ENCODE data around the gene EPN1.

The EPN1 gene

DNA sequence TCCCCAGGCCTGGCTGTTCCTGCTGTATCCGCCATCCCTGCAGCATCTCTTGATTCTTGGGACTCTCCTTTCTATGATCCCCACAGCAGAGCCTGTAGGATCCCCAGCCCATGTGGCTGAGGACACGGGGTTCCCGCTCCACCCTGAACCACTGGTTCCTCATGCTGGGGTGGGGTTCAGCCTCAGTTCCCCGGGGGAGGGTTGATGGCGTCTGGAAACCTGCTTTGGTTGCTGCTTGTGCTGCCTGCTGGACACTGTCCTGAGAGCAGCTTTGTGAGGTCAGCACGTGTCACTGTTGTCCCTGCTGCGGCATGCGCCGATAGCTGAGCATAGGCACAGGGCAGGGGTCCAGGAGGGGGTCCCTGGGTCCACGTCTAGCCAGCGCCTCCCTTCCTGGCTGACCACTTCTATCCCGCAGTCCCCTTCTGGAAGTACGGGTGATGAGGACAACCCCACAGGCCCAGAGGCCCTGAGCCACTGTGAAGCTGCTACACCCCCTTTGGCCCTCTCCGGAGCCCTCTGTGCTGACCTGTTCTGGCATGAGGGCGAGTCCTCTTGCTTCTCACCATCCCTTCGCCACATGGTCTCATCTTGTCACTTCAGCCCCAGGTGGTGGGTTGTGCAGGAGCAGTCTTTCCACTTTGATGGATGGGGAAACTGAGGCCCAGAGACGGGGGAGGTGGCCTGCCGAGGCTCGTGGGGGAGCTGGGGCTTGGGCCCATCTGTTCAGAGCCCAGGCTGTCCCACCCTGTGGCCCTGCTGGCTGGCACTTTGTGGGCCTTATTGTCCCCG, 5.5 kb downstream of the EPN1 start:
- DNase-seq, result no peak

DNA sequence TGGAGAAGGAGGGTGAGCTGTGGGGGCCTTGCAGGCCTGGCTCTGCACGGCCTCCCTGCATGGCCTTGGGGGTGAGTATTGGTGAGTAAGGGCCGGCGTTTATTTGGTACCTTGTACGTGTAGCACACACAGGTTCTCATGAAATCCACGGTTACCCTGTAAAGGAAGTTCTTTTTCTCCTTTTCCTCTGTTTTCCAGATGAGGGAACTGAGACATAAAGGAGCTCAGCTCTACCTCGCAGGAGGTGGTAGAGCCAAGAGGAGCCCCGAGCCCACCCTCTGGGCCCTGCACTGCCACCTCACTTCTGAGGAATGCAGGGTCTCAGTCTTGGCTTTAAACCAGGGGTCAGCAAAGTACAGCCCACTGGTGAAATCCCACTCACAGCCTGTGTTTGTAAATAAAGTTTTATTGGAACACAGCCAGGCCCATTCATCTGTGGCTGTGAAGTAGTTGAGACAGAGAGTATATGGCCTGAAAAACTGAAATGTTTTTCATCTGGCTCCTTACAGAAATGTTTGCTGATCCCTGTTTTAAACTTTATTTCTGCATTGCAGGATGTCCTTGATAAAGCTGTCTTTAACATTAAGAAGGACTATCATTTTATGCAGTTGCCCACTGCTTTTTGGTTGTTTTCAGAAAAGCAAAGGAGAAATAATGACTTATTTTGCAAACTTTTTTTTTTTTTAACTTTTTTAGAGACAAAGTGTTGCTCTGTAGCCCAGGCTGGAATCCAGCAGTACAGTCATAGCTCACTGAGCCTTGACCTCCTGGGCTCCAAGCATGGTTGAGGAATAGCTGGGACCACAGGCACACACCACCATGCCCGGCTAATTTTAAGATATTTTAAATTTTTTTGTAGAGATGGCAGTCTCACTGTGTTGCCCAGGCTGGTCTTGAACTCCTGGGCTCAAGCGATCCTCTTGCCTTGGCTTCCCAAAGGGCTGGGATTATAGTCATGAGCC, 6.4 kb downstream of the EPN1 start:
- DNase-seq, result no peak

DNA sequence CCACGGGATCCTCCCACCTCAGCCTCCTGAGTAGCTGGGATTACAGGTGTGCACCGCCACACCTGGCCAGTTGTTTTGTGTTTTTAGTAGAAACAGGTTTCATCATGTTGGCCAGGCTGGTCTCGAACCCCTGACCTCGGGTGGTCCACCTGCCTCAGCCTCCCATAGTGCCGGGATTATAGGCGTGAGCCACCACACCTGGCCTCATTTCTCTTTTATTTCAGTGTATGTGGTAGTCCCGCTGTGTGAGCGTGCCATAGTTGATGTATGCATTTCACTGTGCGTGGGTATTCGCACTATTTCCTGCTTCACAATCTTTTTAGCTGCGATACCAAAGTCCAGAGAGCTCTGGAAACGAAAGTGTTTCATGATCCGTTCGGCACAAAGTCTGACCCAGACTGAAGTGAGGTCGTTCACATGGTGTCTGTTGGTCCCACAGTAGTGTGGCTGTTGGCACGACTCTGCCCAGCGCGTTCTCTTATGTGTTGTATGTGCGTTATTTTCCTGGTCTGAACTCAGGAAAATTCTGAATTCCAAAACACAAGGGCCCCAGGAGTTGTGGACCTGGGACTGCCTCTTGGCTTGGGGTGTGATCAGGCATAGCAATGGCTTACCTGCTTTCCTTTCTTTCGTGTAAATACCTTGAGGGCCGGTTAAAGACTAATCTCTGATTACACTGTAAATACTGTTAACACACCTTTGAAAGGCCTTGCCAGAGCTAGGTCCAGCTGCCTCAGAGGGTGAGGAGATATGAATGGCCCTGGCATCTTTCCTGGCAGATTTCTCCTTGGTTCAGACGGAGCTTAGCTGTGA, 8.6 kb downstream of the EPN1 start:
- DNase-seq, result no peak

- no peak for DNase-seq
These were observed 10.1 kb downstream of the EPN1 start for GRCh38 chr19:55684946-55685681.

GRCh38 chr19:55685776-55686175, 10.8 kb downstream of the EPN1 start:
- DNase-seq, result no peak

GRCh38 chr19:55686311-55687050, 11.5 kb downstream of the EPN1 start:
- no peak for DNase-seq

GRCh38 chr19:55687281-55688201, 12.5 kb downstream of the EPN1 start:
- no peak for DNase-seq

DNA sequence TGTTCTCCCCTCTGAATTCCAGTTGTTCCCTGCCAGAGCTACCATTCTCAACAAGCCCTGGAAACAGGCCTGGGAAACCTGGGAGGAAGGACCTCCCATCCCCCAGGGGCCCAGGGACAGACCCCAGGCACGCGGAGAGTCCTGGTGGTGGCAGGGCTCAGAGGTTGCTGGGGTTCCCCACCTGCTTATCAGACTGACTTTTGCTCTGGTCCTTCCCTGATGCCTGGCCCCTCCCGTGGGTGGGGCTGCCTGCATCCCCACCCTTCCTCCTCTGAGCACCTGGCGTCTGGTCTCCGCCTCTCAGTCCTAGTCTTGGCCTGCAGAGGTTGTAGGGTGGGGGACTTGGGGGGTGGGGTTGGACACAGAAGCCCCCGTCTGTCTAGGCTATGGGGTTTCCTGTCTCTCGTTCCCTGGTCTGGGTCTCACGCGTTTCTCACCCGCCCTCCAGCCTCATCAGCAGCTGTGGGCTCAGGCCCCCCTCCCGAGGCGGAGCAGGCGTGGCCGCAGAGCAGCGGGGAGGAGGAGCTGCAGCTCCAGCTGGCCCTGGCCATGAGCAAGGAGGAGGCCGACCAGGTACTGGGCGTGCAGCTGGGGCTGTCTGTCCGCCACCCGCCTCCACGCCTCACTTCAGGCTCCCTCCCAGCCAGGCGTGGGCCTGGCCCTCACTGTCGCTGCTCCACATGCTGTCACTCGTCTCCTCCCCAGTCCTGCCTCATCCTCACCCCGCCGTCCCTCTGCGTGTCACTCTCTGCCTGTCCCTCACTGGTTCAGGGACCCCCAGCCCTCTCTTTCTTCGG, 13.6 kb downstream of the EPN1 start:
- no peak for DNase-seq

DNA sequence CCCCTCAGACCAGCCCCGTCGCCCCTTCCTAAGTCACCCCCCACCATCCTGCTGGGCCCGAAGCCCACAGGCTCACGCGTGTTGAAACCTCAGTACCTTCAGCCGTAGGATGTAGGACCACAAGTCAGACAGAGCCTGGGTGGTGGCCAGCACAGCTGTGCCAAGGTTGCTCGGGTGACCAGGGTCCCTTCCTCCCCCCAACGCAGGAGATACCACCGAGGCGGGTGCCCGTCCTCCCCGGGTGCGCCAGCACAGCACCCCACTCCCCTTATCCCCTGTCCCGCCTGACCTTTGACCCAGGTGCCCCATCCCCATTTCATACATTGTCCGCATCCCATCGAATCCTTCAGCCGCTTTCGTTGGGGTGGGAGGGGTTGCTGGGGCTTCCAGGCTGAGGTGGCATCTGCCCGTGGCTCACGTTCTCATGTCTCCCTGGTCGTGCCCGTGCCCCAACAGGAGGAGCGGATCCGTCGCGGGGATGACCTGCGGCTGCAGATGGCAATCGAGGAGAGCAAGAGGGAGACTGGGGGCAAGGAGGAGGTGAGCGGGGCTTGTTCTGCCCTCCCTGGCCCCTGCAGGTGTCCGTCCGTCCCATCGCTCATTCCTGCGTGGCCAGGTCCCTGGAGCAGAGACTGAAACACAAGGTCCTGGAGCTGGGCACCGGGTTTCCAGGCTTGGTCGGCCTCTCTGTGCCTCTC, 14.5 kb downstream of the EPN1 start:
- DNase-seq, result no peak

- no peak for DNase-seq
These were observed 15.2 kb downstream of the EPN1 start for GRCh38 chr19:55690109-55690768.

- DNase-seq, result no peak
These were observed 15.9 kb downstream of the EPN1 start for GRCh38 chr19:55690769-55691545.

GRCh38 chr19:55691561-55692481, 16.8 kb downstream of the EPN1 start:
- no peak for DNase-seq

- no peak for DNase-seq
These were observed 17.7 kb downstream of the EPN1 start for GRCh38 chr19:55692681-55693081.

GRCh38 chr19:55693336-55693974, 18.4 kb downstream of the EPN1 start:
- no peak for DNase-seq

DNA sequence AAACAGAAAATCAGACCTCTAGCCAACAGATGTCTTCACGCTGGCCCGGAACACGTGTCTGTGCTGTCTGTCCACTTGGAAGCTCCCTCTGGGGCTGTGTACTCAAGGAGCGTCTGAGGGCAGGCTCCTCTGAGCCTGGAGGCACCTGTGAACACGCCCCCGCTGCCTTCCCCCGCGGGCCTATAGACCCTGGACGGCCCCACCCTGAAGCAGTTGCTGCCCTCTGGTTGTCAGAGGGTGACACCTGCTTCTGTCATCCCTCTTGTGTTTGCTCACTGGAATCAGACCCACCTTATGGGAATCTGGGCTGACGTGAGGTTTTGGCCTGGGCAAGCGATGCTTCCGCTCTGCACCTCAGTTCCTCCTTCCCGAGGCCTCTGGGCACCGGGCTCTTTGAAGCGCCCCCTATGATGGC, 19.2 kb downstream of the EPN1 start:
- DNase-seq, result no peak

Measured in DMS79 (cell line).